CD4-positive, alpha-beta T cell treated with Interleukin-1 beta for 1 hour (primary cell): ENCODE measurements around the gene SACM1L.

Source experiments
- DNase-seq, 2 donors: peaks; one replicate each; pipeline ENCODE4 v3.0.0-alpha.2; 2020 to 2022

SACM1L gene

GRCh38 chr3:45688882-45689786 lies at the start of gene SACM1L:
SACM1L (plus strand) TSS chr3:45689396; CDS start chr3:45689466, 70 bp downstream.
- peak; percentile 97 for DNase-seq

GRCh38 chr3:45640091-45640507 lies 49.1 kb upstream of the SACM1L start:
- DNase-seq = no peak

- no peak for DNase-seq
These were observed 48.4 kb upstream of the SACM1L start for GRCh38 chr3:45640724-45641361.

GRCh38 chr3:45641756-45642155 lies 47.4 kb upstream of the SACM1L start:
- DNase-seq = no peak

- DNase-seq = no peak
These were observed 46.5 kb upstream of the SACM1L start for GRCh38 chr3:45642731-45643152.

- no peak for DNase-seq
These were observed 45.0 kb upstream of the SACM1L start for GRCh38 chr3:45644063-45644790.

- DNase-seq = no peak
These were observed 44.4 kb upstream of the SACM1L start for GRCh38 chr3:45644791-45645201.

GRCh38 chr3:45646051-45646585 lies 43.1 kb upstream of the SACM1L start:
- DNase-seq = peak in 1 of 2 donors; percentile 25

GRCh38 chr3:45647148-45647619 lies 42.0 kb upstream of the SACM1L start:
- no peak for DNase-seq

GRCh38 chr3:45653205-45653604 lies 36.0 kb upstream of the SACM1L start:
- no peak for DNase-seq

GRCh38 chr3:45654397-45654944 lies 34.7 kb upstream of the SACM1L start:
- DNase-seq = peak in 1 of 2 donors; percentile 23

- DNase-seq = no peak
These were observed 33.3 kb upstream of the SACM1L start for GRCh38 chr3:45655906-45656305.

- peak; percentile 82 to 87 for DNase-seq
These were observed 32.4 kb upstream of the SACM1L start for GRCh38 chr3:45656575-45657363.

- DNase-seq = no peak
These were observed 31.3 kb upstream of the SACM1L start for GRCh38 chr3:45657853-45658252.

GRCh38 chr3:45659661-45660566 lies 29.3 kb upstream of the SACM1L start:
- peak; percentile 24 to 42 for DNase-seq

- DNase-seq = no peak
These were observed 28.7 kb upstream of the SACM1L start for GRCh38 chr3:45660567-45660901.

- DNase-seq = peak; percentile 78 to 81
These were observed 24.6 kb upstream of the SACM1L start for GRCh38 chr3:45664578-45664977.

GRCh38 chr3:45665101-45665572 lies 24.1 kb upstream of the SACM1L start:
- peak; percentile 73 to 82 for DNase-seq

- no peak for DNase-seq
These were observed 22.3 kb upstream of the SACM1L start for GRCh38 chr3:45666757-45667431.

- no peak for DNase-seq
These were observed 21.6 kb upstream of the SACM1L start for GRCh38 chr3:45667569-45667934.
